ENCODE measurements around the gene XAF1.
A peak's percentile ranks its signal among the peaks of the same experiment; 100 is the strongest.
"Not testable (repeated sequence)": the region's sequence is repeated elsewhere in the genome, so short reads cannot be mapped to it uniquely, and the experiment has no call there.

The XAF1 gene

DNA sequence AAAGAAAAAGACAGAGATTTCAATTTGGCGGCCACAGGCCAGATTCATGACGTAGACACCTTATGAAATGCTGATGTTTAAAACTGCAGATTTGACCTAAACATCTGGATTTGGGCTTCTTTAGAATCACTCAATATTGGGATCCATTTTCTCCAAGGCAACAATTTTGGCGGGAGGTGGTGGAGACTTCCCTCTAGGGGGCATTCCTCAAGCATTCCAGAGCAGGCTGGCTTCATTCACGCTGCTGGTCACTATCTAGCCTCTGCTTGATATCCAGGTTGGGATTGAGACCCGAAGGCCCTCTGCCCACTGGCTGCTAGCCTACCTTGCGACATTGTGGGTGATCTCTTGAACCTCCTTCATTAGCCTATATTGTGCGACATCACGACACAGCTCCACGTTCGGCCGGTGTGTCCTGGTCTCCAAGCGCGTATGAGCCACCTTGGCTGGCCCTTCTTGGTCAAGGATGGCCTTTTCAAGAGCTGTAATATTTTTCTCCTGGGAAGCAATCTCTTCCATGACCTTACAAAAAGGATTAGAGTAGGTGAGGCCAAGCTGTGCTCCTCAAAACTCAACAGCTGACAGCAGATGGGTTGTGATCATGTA is 44.7 kb downstream of the XAF1 start:
- peak; percentile 11 for DNase-seq (ENCODE audit: low read depth, low spot score)

DNA sequence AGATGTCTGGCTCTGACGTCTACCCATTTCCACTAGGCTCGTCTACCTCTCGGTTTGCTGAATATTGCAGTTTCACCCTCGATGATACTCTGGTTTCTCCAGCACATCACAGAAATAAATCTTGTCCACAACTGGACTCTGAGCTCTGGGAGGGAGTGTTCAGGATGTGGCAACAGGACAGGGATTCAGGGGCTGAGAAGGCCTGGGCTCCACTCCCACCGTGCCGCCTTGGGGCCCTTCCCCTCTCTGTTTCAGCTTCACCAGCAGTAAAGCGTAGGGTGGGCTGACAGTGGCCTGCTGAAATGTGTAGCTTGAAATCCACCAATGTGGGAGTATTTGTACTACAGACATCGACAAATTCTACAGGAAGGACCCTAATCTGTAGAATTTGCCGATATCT is 55.7 kb downstream of the XAF1 start:
- DNase-seq (ENCODE audit: low read depth, low spot score): no peak

DNA sequence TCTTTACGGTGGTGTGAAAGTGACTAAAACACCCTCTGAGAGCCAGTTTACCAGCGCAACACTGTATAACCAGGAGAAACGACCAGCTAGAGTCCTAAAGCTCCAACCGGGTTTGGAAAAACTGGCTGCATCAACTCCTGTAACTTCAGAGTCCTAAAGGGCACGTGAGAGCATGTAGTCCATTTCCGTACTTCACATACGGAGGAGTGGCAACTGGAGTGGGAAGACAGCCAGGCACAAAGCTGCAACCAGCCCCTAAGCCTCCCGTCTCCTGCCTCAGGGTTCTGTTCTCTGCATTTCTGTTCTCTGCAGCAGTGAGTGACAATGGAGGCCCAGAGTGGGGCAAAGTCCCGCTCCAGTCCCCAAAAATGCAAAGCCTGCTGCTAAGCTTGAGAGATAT is 56.4 kb downstream of the XAF1 start:
- DNase-seq (ENCODE audit: low read depth, low spot score): no peak

DNA sequence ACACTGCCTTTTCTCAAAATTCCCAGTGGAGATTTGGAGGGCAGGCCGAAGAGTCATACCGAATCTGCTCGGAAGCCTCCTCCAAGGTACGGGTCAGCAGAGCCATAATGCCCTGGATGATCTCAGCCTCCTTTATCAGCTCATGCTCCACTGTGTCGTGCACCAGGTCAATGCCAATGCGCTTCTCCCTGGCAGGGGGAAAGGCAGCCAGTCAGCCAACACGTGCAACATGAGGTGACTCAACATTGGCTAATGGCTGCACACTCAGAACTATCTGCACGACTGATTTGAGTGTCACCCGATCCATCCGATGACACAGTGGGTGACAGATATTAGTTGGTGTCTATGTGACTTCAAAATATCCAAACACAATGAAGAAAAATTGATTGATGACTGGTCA is 59.9 kb downstream of the XAF1 start:
- DNase-seq (ENCODE audit: low read depth, low spot score): no peak

DNA sequence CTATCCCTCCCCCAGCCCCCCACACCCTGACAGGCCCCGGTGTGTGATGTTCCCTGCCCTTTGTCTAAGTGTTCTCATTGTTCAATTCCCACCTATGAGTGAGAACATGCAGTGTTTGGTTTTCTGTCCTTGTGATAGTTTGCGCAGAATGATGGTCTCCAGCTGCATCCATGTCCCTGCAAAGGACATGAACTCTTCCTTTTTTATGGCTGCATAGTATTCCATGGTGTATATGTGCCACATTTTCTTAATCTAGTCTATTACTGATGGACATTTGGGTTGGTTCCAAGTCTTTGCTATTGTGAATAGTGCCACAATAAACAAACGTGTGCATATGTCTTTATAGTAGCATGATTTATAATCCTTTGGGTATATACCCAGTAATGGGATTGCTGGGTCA is 60.5 kb downstream of the XAF1 start:
- DNase-seq (ENCODE audit: low read depth, low spot score): not testable (repeated sequence)

DNA sequence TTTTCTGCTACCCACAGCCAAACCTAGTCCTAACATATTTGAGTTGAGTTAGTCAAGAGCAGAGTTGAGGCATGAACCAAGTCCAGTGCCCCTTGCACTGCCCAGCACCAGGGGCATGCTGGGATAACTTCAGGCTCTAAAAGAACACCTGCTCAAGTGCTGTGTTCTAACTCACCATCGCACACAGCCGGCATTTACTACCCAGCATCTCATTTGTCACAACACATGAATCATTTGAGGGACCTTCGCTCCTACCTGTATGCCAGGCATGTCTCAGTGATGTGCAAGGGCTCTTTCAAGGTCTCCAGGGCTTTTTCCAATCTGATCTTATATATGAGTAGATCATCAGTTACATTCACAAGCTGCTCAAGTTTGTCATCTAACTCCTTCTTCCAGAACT is 63.1 kb downstream of the XAF1 start:
- DNase-seq (ENCODE audit: low read depth, low spot score): no peak

DNA sequence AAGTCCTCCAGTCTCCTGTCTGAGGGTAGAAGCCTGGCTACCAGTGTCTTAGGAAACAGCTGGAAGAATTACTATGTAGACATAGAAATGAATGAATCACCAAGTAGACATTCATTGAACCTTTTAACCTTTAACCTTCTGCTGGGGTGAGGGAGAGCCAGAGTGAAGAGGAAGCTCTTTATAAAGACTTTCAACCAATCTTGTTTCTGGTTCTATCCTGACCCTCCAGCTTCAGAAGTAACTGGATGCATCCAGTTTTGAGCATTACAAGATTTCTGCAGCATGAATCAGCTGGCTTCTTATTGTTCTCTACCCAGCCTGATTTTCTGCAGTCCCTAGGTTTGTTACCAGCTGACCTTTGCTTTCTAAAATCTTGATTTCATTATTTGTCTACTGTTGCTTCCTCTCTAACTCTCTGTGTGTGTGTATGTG is 67.2 kb downstream of the XAF1 start:
- no peak for DNase-seq (ENCODE audit: low read depth, low spot score)

All from ELF-1 (cell line).